ENCODE data around the gene PTPRF.

Gene PTPRF

GRCh38 chr1:43653893-43654292 lies 123.2 kb downstream of the PTPRF start:
- H3K79me2 ChIP-seq (ENCODE audit: control insufficient read depth, low read length): peaks cover 34% of the 10 kb centered on the region

GRCh38 chr1:43655953-43656352 lies 125.3 kb downstream of the PTPRF start:
- TF ChIP-seq EZH2phosphoT487 (IDR thresholded peaks at IDR 0.05; ENCODE audit: borderline replicate concordance, low read length) (no peak), CTCF (IDR thresholded peaks at IDR 0.05; ENCODE audit: low read depth, low read length, poor library complexity, severe bottlenecking) (no peak)

More at GRCh38 chr1:43653893-43654292, 123.2 kb downstream of the PTPRF start:
- Histone ChIP-seq H3K27ac (ENCODE audit: low read depth, low read length) (no peak overlapping the region), H3K4me1 (ENCODE audit: control insufficient read depth, low read length) (peaks cover 14% of the 10 kb centered on the region), H4K20me1 (ENCODE audit: control insufficient read depth, insufficient read depth, low read depth, low read length) (0 out of 2 replicates have a peak, but pooled peaks cover 5% of the 10 kb centered on the region), H3K4me2 (ENCODE audit: low read length) (no peak overlapping the region), H3K4me3 (ENCODE audit: low read length) (no peak overlapping the region), H3K9me2 (replicated peaks; ENCODE audit: control insufficient read depth, low read length) (no peaks in the 10 kb centered on the region), H3K9me3 (ENCODE audit: control insufficient read depth, insufficient read depth, low read length) (no peaks in the 10 kb centered on the region), H3K27me3 (ENCODE audit: control insufficient read depth, low read length) (no peaks in the 10 kb centered on the region), H3K36me3 (ENCODE audit: control insufficient read depth, low read length) (peaks cover 47% of the 10 kb centered on the region), H3F3A (ENCODE audit: control insufficient read depth, insufficient read depth) (no peaks in the 10 kb centered on the region)
- TF ChIP-seq CTCF (IDR thresholded peaks at IDR 0.05; ENCODE audit: low read depth, low read length, poor library complexity, severe bottlenecking) (no peak), EZH2phosphoT487 (IDR thresholded peaks at IDR 0.05; ENCODE audit: borderline replicate concordance, low read length) (no peak)

GRCh38 chr1:43659212-43660166 lies 128.8 kb downstream of the PTPRF start:
- Histone ChIP-seq H3K4me2 (ENCODE audit: low read length) (no peak overlapping the region), H3K79me2 (ENCODE audit: control insufficient read depth, low read length) (no peaks in the 10 kb centered on the region), H3K36me3 (ENCODE audit: control insufficient read depth, low read length) (peaks cover 79% of the 10 kb centered on the region)

More at GRCh38 chr1:43655953-43656352, 125.3 kb downstream of the PTPRF start:
- Histone ChIP-seq H3K4me1 (ENCODE audit: control insufficient read depth, low read length) (peaks cover 12% of the 10 kb centered on the region), H3K9me2 (replicated peaks; ENCODE audit: control insufficient read depth, low read length) (no peaks in the 10 kb centered on the region), H3K4me2 (ENCODE audit: low read length) (no peak overlapping the region), H3K36me3 (ENCODE audit: control insufficient read depth, low read length) (peaks cover 64% of the 10 kb centered on the region), H3F3A (ENCODE audit: control insufficient read depth, insufficient read depth) (no peaks in the 10 kb centered on the region), H3K27me3 (ENCODE audit: control insufficient read depth, low read length) (no peaks in the 10 kb centered on the region), H3K79me2 (ENCODE audit: control insufficient read depth, low read length) (peaks cover 28% of the 10 kb centered on the region), H3K4me3 (ENCODE audit: low read length) (no peak overlapping the region), H3K27ac (ENCODE audit: low read depth, low read length) (no peak overlapping the region), H4K20me1 (ENCODE audit: control insufficient read depth, insufficient read depth, low read depth, low read length) (0 out of 2 replicates have a peak, but pooled peaks cover 4% of the 10 kb centered on the region), H3K9me3 (ENCODE audit: control insufficient read depth, insufficient read depth, low read length) (no peaks in the 10 kb centered on the region)

More at GRCh38 chr1:43659212-43660166, 128.8 kb downstream of the PTPRF start:
- Histone ChIP-seq H3K9me2 (replicated peaks; ENCODE audit: control insufficient read depth, low read length) (no peaks in the 10 kb centered on the region), H3K4me1 (ENCODE audit: control insufficient read depth, low read length) (no peaks in the 10 kb centered on the region), H3K4me3 (ENCODE audit: low read length) (no peak overlapping the region), H3K9me3 (ENCODE audit: control insufficient read depth, insufficient read depth, low read length) (no peaks in the 10 kb centered on the region), H4K20me1 (ENCODE audit: control insufficient read depth, insufficient read depth, low read depth, low read length) (no peaks in the 10 kb centered on the region), H3F3A (ENCODE audit: control insufficient read depth, insufficient read depth) (no peaks in the 10 kb centered on the region), H3K27ac (ENCODE audit: low read depth, low read length) (no peak overlapping the region), H3K27me3 (ENCODE audit: control insufficient read depth, low read length) (no peaks in the 10 kb centered on the region)
- TF ChIP-seq CTCF (IDR thresholded peaks at IDR 0.05; ENCODE audit: low read depth, low read length, poor library complexity, severe bottlenecking): no peak
- no peak for TF ChIP-seq EZH2phosphoT487 (IDR thresholded peaks at IDR 0.05; ENCODE audit: borderline replicate concordance, low read length)
